Adipose tissue (tissue), 3 donors: ENCODE results near the gene RAI2. TPM values are rescaled to one million over a fixed set of nuclear protein-coding genes. Genes with fewer than 3 reads are reported as not detected.

ENCODE experiments used
- H3K27ac ChIP-seq: one replicate; pipeline ENCODE4 v1.5.1; 2013; ENCODE audit warnings: low read depth, low read length
- WGBS, 3 donors: extraction: QIAGEN DNeasy Blood & Tissue Kit; methylation state at CpG; one replicate each; pipeline ENCODE4 v1.1.7; 2013; 5-methylcytosine and 5-hydroxymethylcytosine counted together
- polyA plus RNA-seq, 3 donors: library from polyadenylated mRNA; stranded (reverse); fragments of 200-250 nt; gene quantifications; one replicate each; pipeline ENCODE4 v1.2.3, GENCODE V29; 2013
- donor health status: healthy with polysubstance abuse.
- donor health status: Bipolar disorder and iron deficiency.
- donor health status: healthy.

RAI2 gene
- 10 to 100 TPM in 2 of 3 donors, 1 to 10 TPM in 1; 8.3 to 72.7 (median 41.8) TPM for polyA plus RNA-seq

GRCh38 chrX:17860811-17861488 lies at the start of gene RAI2:
TSS of gene RAI2 (minus strand) at chrX:17861298. CDS start at chrX:17802010, 59,288 bp downstream.
- 1 to 25% (median 1%) methylated on average over 28 to 53 of the region's 98 CpGs for WGBS, 3 donors
- no peak within 1 kb of the TSS for H3K27ac ChIP-seq

DNA sequence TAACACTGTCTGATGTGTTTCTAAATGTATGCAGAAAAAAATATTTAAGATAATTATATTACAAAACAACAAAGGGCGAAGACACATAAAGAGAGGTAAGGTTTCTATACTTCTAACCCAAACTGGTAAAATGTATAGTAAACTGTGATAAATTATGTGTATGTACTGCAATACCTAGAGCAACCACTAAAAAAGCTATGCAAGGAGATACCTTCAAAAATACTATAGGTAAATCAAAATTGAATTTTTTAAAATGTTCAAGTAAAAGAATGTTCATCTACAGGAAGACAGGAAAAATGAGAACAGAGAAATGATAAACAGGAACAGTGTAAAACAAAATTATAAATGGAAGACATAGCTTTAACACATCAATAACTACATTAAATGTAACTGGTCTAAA lies 27.3 kb upstream of the RAI2 start:
- no peak overlapping the region for H3K27ac ChIP-seq
- 83 to 94% (median 89%) methylated on average over 1 of the region's 1 CpG for WGBS, 3 donors

- WGBS, 3 donors, result 83 to 92% (median 84%) methylated on average over 2 of the region's 2 CpGs
- no peak overlapping the region for H3K27ac ChIP-seq
Measured at GRCh38 chrX:17882680-17883079, 21.6 kb upstream of the RAI2 start.

DNA sequence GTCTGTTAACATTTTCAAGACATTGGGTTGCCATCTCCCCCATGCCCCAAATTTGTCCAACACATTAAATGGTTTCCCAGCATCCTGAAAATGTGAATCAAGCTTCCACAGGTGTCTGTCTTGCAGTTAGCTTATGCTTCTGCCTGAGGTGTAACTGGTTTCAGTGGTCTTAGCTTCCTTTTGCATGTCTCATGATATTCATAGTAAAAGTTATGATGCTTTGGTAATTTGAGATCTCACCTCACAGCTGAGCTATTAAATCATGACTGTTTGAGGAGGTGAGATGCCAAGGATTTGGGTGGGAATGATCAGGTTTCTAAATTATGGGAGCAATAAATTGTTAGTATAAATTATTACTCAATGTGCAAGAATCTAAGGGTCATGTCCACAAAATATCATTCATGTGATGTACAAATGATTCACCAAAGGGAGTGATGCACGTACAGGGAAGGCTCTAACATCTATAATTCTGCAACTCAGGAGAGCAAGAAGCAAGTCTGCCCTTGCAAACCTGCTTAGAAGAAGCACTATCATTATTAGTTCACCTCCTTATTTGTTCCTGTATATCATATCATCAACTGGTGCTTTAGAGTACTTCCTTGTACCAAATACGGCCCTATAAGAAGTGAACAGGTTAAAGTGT lies 17.1 kb upstream of the RAI2 start:
- 58 to 76% (median 63%) methylated on average over 2 of the region's 2 CpGs for WGBS, 3 donors
- H3K27ac ChIP-seq, result no peak overlapping the region

GRCh38 chrX:17876135-17876534 lies 15.0 kb upstream of the RAI2 start:
- H3K27ac ChIP-seq, result no peak overlapping the region

GRCh38 chrX:17869580-17869979 lies 8.5 kb upstream of the RAI2 start:
- H3K27ac ChIP-seq, result no peak overlapping the region
- WGBS, 3 donors, result 79 to 90% (median 83%) methylated on average over 2 of the region's 2 CpGs

GRCh38 chrX:17861489-17862011 lies 452 bp upstream of the RAI2 start:
- H3K27ac ChIP-seq, result no peak overlapping the region
- WGBS, 3 donors, result 6 to 31% (median 6%) methylated on average over 11 to 15 of the region's 15 CpGs

DNA sequence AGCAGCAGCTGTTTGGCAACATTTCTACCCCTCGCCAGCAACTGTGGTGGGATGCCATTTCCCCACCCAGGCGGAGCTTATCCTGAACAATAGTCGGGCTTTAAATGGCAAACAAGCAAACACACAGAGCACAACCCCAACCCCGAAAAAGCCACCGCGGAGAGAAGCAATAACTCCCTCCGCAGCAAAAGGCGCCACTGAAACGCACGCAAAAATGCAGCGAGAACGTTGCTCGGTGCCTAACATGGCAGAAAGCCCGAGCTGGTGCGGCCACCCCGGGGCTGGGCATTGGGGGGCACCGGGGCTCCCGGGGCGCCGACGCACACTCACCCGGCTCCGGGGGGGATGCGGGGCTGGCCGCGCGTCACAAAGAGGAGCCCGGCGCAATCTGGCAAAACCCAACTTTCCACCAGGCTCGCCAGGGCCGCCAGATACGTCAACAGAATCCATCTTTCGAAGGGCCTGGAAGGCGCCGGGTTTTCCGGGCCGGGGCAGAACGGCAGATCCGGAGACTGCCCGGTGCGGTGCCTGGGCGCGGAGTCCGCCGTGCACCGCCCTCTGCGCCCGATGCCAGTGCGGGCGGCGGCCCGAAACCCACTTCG lies 818 bp downstream of the RAI2 start:
- 0 to 40% (median 1%) methylated on average over 19 to 52 of the region's 53 CpGs for WGBS, 3 donors
- no peak overlapping the region for H3K27ac ChIP-seq

GRCh38 chrX:17859609-17860178 lies 1.4 kb downstream of the RAI2 start:
- H3K27ac ChIP-seq, result no peak overlapping the region
- WGBS, 3 donors, result 1 to 35% (median 1%) methylated on average over 23 of the region's 23 CpGs

GRCh38 chrX:17854531-17854930 lies 6.6 kb downstream of the RAI2 start:
- no peak overlapping the region for H3K27ac ChIP-seq
- 41 to 43% (median 41%) methylated on average over 6 of the region's 6 CpGs for WGBS, 3 donors

DNA sequence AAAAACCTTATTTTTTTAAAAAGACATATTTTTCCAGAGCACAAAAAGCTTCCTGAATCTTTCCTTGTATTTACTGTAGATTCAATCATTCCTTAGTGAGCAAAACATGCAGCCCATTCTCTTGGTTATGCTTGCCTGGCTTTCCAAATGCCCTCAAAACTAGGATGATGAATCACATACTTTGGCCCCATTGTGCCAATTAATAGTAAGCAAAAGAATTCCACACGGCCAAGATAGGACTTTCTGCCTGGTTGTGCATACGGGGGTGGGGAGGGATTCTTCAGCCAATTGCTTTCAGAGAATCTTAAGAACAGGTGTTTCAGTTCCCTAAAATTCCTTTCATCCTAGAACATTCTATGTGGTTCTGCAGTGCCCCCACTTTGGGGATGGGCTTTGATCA lies 7.0 kb downstream of the RAI2 start:
- H3K27ac ChIP-seq, result no peak overlapping the region
- WGBS, 3 donors, result 20 to 41% (median 38%) methylated on average over 2 of the region's 2 CpGs

DNA sequence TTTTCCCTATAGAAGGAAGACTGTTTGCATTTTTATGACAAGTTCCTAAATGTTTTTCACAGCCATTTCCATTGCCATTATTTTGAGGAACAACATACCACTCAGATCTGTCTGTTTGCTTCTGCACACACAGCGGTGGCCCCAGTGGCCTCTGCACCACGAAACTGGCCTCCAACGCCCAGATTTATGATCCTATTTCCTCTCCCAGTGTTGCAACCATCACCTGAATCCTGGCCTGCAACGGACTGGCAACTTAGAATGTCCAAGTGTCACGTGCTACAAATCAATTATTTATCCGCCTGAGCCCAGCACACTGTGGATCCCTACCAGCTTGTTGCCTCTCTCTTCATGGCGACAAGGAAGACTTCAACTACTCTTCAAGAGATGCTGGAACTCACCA lies 9.2 kb downstream of the RAI2 start:
- 50 to 93% (median 60%) methylated on average over 7 of the region's 7 CpGs for WGBS, 3 donors
- no peak overlapping the region for H3K27ac ChIP-seq

- no peak overlapping the region for H3K27ac ChIP-seq
- WGBS, 3 donors, result 46 to 88% (median 65%) methylated on average over 7 of the region's 7 CpGs
Measured at GRCh38 chrX:17848545-17849265, 12.4 kb downstream of the RAI2 start.

- WGBS, 3 donors, result 71 to 87% (median 79%) methylated on average over 2 of the region's 2 CpGs
- no peak overlapping the region for H3K27ac ChIP-seq
Measured at GRCh38 chrX:17846045-17846444, 15.1 kb downstream of the RAI2 start.

GRCh38 chrX:17844236-17844635 lies 16.9 kb downstream of the RAI2 start:
- no peak overlapping the region for H3K27ac ChIP-seq
- WGBS, 3 donors, result 59 to 70% (median 61%) methylated on average over 2 of the region's 2 CpGs

DNA sequence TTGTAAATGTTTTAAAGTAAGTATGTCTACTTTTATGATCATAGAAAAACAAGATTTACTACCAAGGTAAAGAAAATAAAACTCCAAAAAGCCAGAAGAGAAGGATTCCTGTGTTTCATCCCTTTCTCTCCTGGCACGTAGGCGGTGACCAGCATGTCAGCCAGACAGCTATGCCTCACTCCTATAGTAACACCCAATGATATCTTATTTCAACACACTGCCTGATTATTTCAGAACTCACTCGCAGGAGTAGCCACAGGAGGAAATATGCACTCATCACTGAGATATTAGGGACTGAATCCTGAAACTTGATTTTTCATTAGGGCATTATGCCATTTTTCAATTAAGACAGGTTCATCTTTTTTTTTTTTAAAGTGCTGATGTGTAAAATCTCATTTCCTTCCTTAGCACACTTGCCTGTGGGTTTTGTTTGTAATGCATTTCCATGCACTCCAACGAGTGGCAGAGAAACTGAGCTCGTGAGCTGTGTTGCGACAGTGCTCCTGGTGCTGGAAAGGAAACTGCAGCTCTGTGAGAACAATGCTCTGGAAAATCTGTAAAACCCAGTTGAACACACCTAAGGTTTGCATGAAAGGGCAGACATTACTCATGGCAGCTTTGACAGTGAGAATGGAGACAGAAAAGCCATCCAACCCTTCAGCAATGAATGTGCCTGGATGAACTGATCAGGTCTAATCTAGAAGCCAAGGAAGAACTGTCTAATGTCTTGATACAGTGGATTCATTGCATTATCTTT lies 18.2 kb downstream of the RAI2 start:
- WGBS, 3 donors, result 30 to 71% (median 46%) methylated on average over 6 of the region's 6 CpGs
- H3K27ac ChIP-seq, result no peak overlapping the region

DNA sequence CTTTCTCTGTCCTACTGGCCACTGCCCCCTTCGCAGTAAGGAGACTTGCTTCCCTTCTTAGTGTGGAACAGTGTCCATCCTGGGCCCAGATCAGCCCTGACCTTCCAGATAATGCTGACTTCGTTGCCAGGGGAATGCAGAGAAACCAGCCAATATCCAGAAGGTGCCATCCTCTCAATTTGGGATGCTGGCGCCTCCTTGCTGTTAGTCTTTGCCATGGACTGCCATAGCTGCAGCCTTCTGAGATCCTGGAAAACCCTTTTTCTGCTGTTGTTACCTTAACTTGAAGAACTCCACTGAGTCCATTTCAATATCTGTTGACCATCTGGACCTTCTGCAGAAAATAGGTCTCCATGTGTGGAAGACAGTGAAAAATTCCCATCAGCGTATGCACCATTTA lies 21.8 kb downstream of the RAI2 start:
- 66 to 84% (median 80%) methylated on average over 3 to 4 of the region's 4 CpGs for WGBS, 3 donors
- H3K27ac ChIP-seq, result no peak overlapping the region

- no peak overlapping the region for H3K27ac ChIP-seq
- 57 to 82% (median 72%) methylated on average over 3 of the region's 3 CpGs for WGBS, 3 donors
Measured at GRCh38 chrX:17836830-17837229, 24.3 kb downstream of the RAI2 start.
